Naive thymus-derived CD4-positive, alpha-beta T cell (primary cell): ENCODE data around the gene WFDC2. TPM values are rescaled to one million over a fixed set of nuclear protein-coding genes. Genes with fewer than 3 reads are reported as not detected.
"Not testable (repeated sequence)": the region's sequence is repeated elsewhere in the genome, so short reads cannot be mapped to it uniquely, and the experiment has no call there.

Experiments
- ATAC-seq: fragments of 150-1000 bp; cut with Tn5 transposase; 2 replicates; pipeline ENCODE4 v1.10.0; 2021; ENCODE audit warnings: mild to moderate bottlenecking, moderate library complexity
- CTCF ChIA-PET: fragments of 350-600 bp; sonication (Branson Sonifier 250); formaldehyde crosslinking; loops from one replicate; lab custom pipeline; 2021; ENCODE audit warnings: antibody characterized with exemption; lab: Charles Lee
- POLR2A ChIA-PET: fragments of 350-600 bp; sonication (Branson Sonifier 250); formaldehyde crosslinking; loops from one replicate; lab custom pipeline; 2021; ENCODE audit warnings: antibody characterized with exemption, inconsistent platforms; lab: Charles Lee
- DNase-seq, 9 donors: peaks; one replicate each; pipeline versions ENCODE4 v3.0.0 to v3.0.0-alpha.2; 2020 to 2022; ENCODE audit warnings: mixed read lengths in 1 of 9
- H3K27ac ChIP-seq: one replicate; pipeline ENCODE4 v1.7.0; 2013; ENCODE audit warnings: mild to moderate bottlenecking, low read depth, low read length, moderate library complexity
- H3K27me3 ChIP-seq, 2 donors: one replicate each; pipeline ENCODE4 v1.7.0; 2013; ENCODE audit warnings: low read length in 2 of 2, mild to moderate bottlenecking in 2 of 2, moderate library complexity in 2 of 2; ENCODE audit not compliant: control insufficient read depth in 2 of 2, insufficient read depth in 2 of 2
- H3K36me3 ChIP-seq, 3 experiments: 1 replicate in 2 of 3; 2 replicates in 1 of 3; pipeline ENCODE4 v1.7.0; 2013; ENCODE audit warnings: low read length in 3 of 3, mild to moderate bottlenecking in 3 of 3, moderate library complexity in 1 of 3; ENCODE audit not compliant: insufficient read depth in 3 of 3, control insufficient read depth in 2 of 3
- H3K4me1 ChIP-seq, 2 donors: one replicate each; pipeline ENCODE4 v1.7.0; 2013; ENCODE audit warnings: low read length in 2 of 2, mild to moderate bottlenecking in 2 of 2, moderate library complexity in 1 of 2; ENCODE audit not compliant: control insufficient read depth in 2 of 2, insufficient read depth in 2 of 2
- H3K4me3 ChIP-seq: 2 replicates; pipeline ENCODE4 v1.7.0; 2013; ENCODE audit warnings: mild to moderate bottlenecking, low read length
- H3K9me3 ChIP-seq, 3 experiments: 1 replicate in 2 of 3; 2 replicates in 1 of 3; pipeline ENCODE4 v1.7.0; 2013; ENCODE audit warnings: low read length in 3 of 3; ENCODE audit not compliant: control insufficient read depth in 2 of 3
- H3K27ac Mint-ChIP-seq, 9 donors: one replicate each; pipeline ENCODE4 v1.8.0; 2020 to 2022; ENCODE audit warnings: mixed read lengths in 9 of 9, mild to moderate bottlenecking in 8 of 9, moderate library complexity in 5 of 9, inconsistent platforms in 2 of 9
- H3K27me3 Mint-ChIP-seq, 5 donors: one replicate each; pipeline ENCODE4 v1.8.0; 2021 to 2022; ENCODE audit warnings: mixed read lengths in 5 of 5, mild to moderate bottlenecking in 1 of 5
- H3K36me3 Mint-ChIP-seq, 5 donors: one replicate each; pipeline ENCODE4 v1.8.0; 2020 to 2022; ENCODE audit warnings: mixed read lengths in 5 of 5, mild to moderate bottlenecking in 3 of 5, inconsistent platforms in 1 of 5
- H3K4me1 Mint-ChIP-seq, 7 donors: one replicate each; pipeline ENCODE4 v1.8.0; 2020 to 2022; ENCODE audit warnings: mixed read lengths in 7 of 7, mild to moderate bottlenecking in 3 of 7, inconsistent platforms in 1 of 7
- H3K4me3 Mint-ChIP-seq, 10 donors: one replicate each; pipeline ENCODE4 v1.8.0; 2020 to 2022; ENCODE audit warnings: mild to moderate bottlenecking in 10 of 10, mixed read lengths in 10 of 10, moderate library complexity in 6 of 10, inconsistent platforms in 2 of 10
- H3K9me3 Mint-ChIP-seq, 11 donors: one replicate each; pipeline ENCODE4 v1.8.0; 2020 to 2022; ENCODE audit warnings: mixed read lengths in 11 of 11, mild to moderate bottlenecking in 4 of 11, inconsistent platforms in 1 of 11, moderate library complexity in 1 of 11
- intact Hi-C, 2 donors: fragments of 100-400 bp; cut with micrococcal nuclease; formaldehyde crosslinking; loops; one replicate each; pipeline ENCODE4 v1.15.1; 2023
- polyA plus RNA-seq, 2 donors: library from polyadenylated mRNA; unstranded; fragments of 300-500 nt; fragmentation: Illumina TruSeq; gene quantifications; one replicate each; pipeline ENCODE4 v1.2.3, GENCODE V29; 2021
- total RNA-seq, 6 experiments: library from RNA in 5 of 6; stranded (reverse) in 5 of 6; gene quantifications; 1 replicate in 5 of 6; 2 replicates in 1 of 6; pipeline ENCODE4 v1.2.3 and lab custom pipeline; 2021 to 2026

WFDC2 gene
- total and polyA plus RNA-seq, 7 experiments from 2014 or later: 0.36 to 1.7 (median 1.0) TPM; not detected in 3

DNA sequence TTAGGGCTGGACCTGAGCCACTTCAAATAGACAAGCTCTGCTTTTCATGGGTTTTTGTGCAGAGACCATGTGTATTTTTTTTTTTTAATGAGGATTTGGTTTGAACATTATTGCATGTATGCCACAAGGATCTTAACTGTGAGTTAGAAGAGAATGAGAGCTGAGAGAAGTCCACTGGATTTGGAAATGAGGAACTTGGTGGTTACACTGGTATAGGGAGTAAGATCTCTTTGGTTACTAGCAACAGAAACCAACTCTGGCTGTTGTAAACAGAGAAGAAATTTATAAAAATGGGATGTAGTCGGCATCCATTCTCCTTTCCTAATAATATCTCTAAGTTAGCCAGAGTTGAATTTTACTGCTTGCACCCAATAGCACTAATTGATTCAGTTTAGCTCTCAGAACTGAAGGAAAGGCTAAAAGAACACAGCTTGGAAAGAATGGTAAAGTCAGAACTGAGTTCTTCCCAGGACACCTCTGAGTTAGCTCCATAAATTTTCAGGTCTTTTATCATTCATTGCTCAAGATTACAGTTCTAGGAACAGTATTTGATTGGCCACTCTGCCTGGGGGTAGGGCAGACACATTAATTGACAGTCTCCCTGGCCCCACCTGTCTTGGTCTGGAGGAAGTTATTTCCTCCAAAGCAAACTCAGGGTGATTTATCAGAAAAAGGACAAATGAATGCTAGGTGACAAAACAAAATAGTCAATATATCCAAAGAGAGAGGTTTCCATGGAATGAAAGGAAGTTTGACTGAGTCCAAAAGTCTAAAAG lies 3.9 kb upstream of the WFDC2 start:
- Mint-ChIP-seq H3K27ac (no peak overlapping the region), H3K36me3 (peaks cover 0 to 4% (median 0%) of the 10 kb centered on the region in 5 donors), H3K4me1 (peaks cover 0 to 7% (median under 1%) of the 10 kb centered on the region in 7 donors), H3K27me3 (peaks cover 7 to 46% (median 18%) of the 10 kb centered on the region in 5 donors), H3K9me3 (no peaks in the 10 kb centered on the region), H3K4me3 (no peak overlapping the region)
- intact Hi-C loops: no loop called here
- H3K36me3 ChIP-seq: no peaks in the 10 kb centered on the region
- ATAC-seq: no peak
- POLR2A ChIA-PET: interaction anchor here (1.1 kb wide), 1 partner anchor 28 kb away, joined by 4 read pairs; no protein-coding TSS in a partner anchor
- H3K27ac ChIP-seq: no peak overlapping the region
- H3K4me1 ChIP-seq: peaks cover 3 to 7% of the 10 kb centered on the region in 2 donors
- peaks cover 0 to 8% of the 10 kb centered on the region in 2 donors for H3K27me3 ChIP-seq
- no peaks in the 10 kb centered on the region for H3K9me3 ChIP-seq
- H3K4me3 ChIP-seq: no peak overlapping the region
- CTCF ChIA-PET: no interaction called here
- DNase-seq: no peak

DNA sequence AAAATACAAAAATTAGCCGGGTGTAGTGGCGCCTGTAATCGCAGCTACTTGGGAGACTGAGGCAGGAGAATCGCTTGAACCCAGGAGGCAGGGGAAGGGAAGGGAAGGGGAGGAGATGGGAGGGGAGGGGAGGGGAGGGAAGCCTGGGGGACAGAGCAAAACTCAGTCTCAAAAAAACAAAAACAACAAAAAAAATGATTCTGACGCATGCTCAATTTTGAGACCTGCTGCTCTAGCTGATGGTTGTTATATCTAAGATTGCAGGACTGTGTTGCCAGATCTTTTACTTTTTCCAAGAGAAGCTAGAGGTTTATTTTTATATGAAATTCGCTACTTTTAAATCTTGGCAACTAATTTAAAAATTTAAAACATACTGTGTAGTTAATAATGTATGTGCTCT lies 2.4 kb upstream of the WFDC2 start:
- peaks cover 19 to 46% (median 27%) of the 10 kb centered on the region in 5 donors for H3K27me3 Mint-ChIP-seq
- peaks cover 0 to 4% (median 0%) of the 10 kb centered on the region in 5 donors for H3K36me3 Mint-ChIP-seq
- H3K4me3 Mint-ChIP-seq: no peak overlapping the region
- CTCF ChIA-PET: interaction anchor here (0.5 kb wide), 1 partner anchor 8 kb away, joined by 3 read pairs; no protein-coding TSS in a partner anchor
- H3K4me1 Mint-ChIP-seq: peaks cover 0 to 7% (median 4%) of the 10 kb centered on the region in 7 donors
- Histone ChIP-seq H3K36me3 (no peaks in the 10 kb centered on the region), H3K4me1 (peaks cover 3 to 7% of the 10 kb centered on the region in 2 donors), H3K27ac (no peak overlapping the region), H3K9me3 (no peaks in the 10 kb centered on the region), H3K4me3 (no peak overlapping the region), H3K27me3 (peaks cover 0 to 8% of the 10 kb centered on the region in 2 donors)
- no peak for ATAC-seq
- POLR2A ChIA-PET: no interaction called here
- intact Hi-C loops: no loop called here
- DNase-seq: no peak
- no peak overlapping the region for H3K27ac Mint-ChIP-seq
- peaks cover 0 to 1% (median 0%) of the 10 kb centered on the region in 11 donors for H3K9me3 Mint-ChIP-seq

DNA sequence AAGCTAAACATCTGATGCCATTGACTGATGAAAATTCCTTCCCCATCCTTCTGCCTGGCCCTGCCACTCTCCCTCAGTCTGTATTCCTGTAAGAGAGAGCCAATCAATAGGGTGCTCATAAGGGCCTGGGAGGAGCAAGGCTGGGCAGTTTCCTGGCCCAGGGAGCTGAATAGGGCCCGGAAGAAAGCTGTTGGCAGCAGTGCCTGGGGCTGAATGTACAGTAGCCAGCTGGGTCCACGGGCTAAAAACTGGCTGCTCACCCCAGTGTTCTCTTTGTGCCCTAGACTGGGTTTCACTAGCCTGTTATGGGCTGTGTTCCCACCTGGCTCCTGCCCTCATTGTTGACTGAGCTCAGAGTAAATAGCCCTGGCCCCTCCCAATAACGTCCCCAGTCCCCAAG lies 1.7 kb upstream of the WFDC2 start:
- ChIA-PET POLR2A (no interaction called here), CTCF (interaction anchor here (0.5 to 0.6 kb wide), 2 partner anchors 9 to 56 kb away, joined by 3 read pairs; no protein-coding TSS in a partner anchor)
- Histone ChIP-seq H3K4me3 (no peak overlapping the region), H3K27me3 (peaks cover 0 to 8% of the 10 kb centered on the region in 2 donors), H3K4me1 (peaks cover 3 to 7% of the 10 kb centered on the region in 2 donors), H3K9me3 (no peaks in the 10 kb centered on the region), H3K36me3 (no peaks in the 10 kb centered on the region), H3K27ac (no peak overlapping the region)
- DNase-seq (no peak), ATAC-seq (no peak)
- peaks cover 0 to 4% (median 0%) of the 10 kb centered on the region in 5 donors for H3K36me3 Mint-ChIP-seq
- H3K4me1 Mint-ChIP-seq: peaks cover 0 to 7% (median 4%) of the 10 kb centered on the region in 7 donors
- H3K4me3 Mint-ChIP-seq: no peak overlapping the region
- intact Hi-C loops: no loop called here
- peaks cover 26 to 47% (median 27%) of the 10 kb centered on the region in 5 donors for H3K27me3 Mint-ChIP-seq
- H3K27ac Mint-ChIP-seq: no peak overlapping the region
- peaks cover 0 to 1% (median 0%) of the 10 kb centered on the region in 11 donors for H3K9me3 Mint-ChIP-seq

DNA sequence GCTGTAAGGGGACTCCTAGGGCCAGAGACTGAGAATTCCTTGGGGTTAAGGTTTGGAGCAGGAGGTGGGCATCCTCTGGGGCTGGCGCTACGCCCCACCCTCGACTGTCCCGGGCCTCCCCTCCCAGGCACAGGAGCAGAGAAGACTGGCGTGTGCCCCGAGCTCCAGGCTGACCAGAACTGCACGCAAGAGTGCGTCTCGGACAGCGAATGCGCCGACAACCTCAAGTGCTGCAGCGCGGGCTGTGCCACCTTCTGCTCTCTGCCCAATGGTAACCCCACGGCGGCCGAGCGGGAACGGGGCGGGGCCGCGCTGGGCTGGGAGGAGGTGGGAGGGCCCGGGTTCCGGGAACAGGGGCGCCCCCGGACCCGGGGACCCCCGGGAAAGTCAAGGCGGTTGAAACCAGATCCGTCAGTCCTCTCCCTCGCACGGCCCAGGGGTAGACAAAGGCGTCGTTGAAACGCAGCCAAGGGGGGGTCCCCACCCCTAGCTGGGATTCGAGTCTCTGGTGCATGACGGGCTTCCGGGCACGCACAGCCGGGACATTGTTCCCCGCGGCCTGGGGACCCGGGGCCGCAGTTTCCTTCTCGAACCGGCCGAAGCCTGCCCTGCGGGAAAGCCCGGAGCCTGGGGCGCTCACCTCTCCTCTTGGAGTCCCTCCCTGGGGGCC lies 844 bp downstream of the WFDC2 start:
- Mint-ChIP-seq H3K9me3 (peaks cover 0 to 2% (median 0%) of the 10 kb centered on the region in 11 donors), H3K27me3 (peaks cover 36 to 47% (median 39%) of the 10 kb centered on the region in 5 donors), H3K4me3 (peak overlapping the region; percentile 55 to 77 (median 67)), H3K4me1 (peaks cover 0 to 7% (median 4%) of the 10 kb centered on the region in 7 donors), H3K27ac (no peak overlapping the region), H3K36me3 (peaks cover 0 to 4% (median 0%) of the 10 kb centered on the region in 5 donors)
- Histone ChIP-seq H3K27ac (no peak overlapping the region), H3K36me3 (no peaks in the 10 kb centered on the region), H3K9me3 (no peaks in the 10 kb centered on the region), H3K4me1 (peaks cover 3 to 7% of the 10 kb centered on the region in 2 donors), H3K27me3 (peaks cover 0 to 8% of the 10 kb centered on the region in 2 donors), H3K4me3 (peak overlapping the region; percentile 44)
- ATAC-seq: peak; percentile 46
- intact Hi-C loops: no loop called here
- POLR2A ChIA-PET: no interaction called here
- CTCF ChIA-PET: interaction anchor here (0.6 kb wide), 1 partner anchor 111 kb away, joined by 3 read pairs; no protein-coding TSS in a partner anchor
- peak in 1 of 9 donors; percentile 27 for DNase-seq

DNA sequence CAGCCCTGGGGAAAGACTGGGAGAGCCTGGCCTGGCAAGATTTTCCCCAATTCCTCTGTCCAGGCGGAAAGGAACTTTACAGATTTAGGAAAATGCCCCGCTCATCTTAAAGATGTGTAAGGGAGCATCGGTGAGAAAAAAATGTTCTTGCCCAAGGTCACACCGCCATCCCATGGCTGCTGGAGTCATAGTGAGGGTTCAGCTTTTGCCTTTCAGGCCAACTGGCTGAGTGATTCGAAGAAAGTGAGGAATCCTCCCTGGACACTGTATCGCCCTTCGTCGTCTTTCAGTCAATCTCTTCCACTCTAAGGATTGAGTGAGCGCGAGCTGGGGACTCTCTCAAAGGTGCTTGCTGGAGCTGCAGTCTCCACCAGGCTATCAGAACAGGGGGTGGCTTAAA lies 1.4 kb downstream of the WFDC2 start:
- Mint-ChIP-seq H3K9me3 (peaks cover 0 to 2% (median 0%) of the 10 kb centered on the region in 11 donors), H3K4me3 (peak overlapping the region; percentile 33 to 77 (median 66)), H3K36me3 (peaks cover 0 to 4% (median 0%) of the 10 kb centered on the region in 5 donors), H3K27ac (no peak overlapping the region), H3K27me3 (peaks cover 34 to 46% (median 39%) of the 10 kb centered on the region in 5 donors), H3K4me1 (peaks cover 0 to 7% (median 4%) of the 10 kb centered on the region in 7 donors)
- DNase-seq: no peak
- H3K4me3 ChIP-seq: no peak overlapping the region
- intact Hi-C loops: no loop called here
- H3K27me3 ChIP-seq: peaks cover 0 to 8% of the 10 kb centered on the region in 2 donors
- no peak for ATAC-seq
- H3K4me1 ChIP-seq: peaks cover 3 to 7% of the 10 kb centered on the region in 2 donors
- CTCF ChIA-PET: no interaction called here
- no peak overlapping the region for H3K27ac ChIP-seq
- POLR2A ChIA-PET: no interaction called here
- no peaks in the 10 kb centered on the region for H3K36me3 ChIP-seq
- no peaks in the 10 kb centered on the region for H3K9me3 ChIP-seq

DNA sequence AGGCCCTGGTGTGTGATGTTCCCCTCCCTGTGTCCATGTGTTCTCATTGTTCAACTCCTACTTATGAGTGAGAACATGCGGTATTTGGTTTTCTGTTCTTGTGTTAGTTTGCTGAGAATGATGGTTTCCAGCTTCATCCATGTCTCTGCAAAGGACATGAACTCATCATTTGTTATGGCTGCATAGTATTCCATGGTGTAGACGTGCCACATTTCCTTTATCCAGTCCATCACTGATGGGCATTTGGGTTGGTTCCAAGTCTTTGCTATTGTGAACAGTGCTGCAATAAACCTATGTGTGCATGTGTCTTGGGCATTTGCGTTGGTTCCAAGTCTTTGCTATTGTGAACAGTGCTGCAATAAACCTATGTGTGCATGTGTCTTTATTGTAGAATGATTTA lies 2.7 kb downstream of the WFDC2 start:
- H3K27me3 ChIP-seq, H3K27ac Mint-ChIP-seq, H3K36me3 ChIP-seq, H3K9me3 Mint-ChIP-seq, H3K9me3 ChIP-seq, CTCF ChIA-PET, H3K27ac ChIP-seq, ATAC-seq, H3K36me3 Mint-ChIP-seq, DNase-seq, H3K4me1 ChIP-seq, H3K4me3 ChIP-seq, H3K4me1 Mint-ChIP-seq, POLR2A ChIA-PET, intact Hi-C loops: not testable (repeated sequence)
- Mint-ChIP-seq H3K27me3 (peaks cover 27 to 39% (median 33%) of the 10 kb centered on the region in 5 donors), H3K4me3 (peak overlapping the region in 1 of 10 donors; percentile 29)
